Liver (tissue), 3 donors: Measurements from ENCODE around the gene AGPAT1.

Source experiments
- EGR1 ChIP-seq, 2 donors: IDR thresholded peaks; 2 replicates each; pipeline ENCODE4 v1.6.1; 2016 to 2018; ENCODE audit warnings: antibody characterized with exemption in 2 of 2, low read depth in 2 of 2
- GABPA ChIP-seq, 2 donors: IDR thresholded peaks in 1 of 2; conservative IDR thresholded peaks in 1 of 2; 2 replicates each; pipeline ENCODE4 v1.6.1; 2016; ENCODE audit warnings: antibody characterized with exemption in 2 of 2, mild to moderate bottlenecking in 1 of 2, moderate library complexity in 1 of 2
- JUND ChIP-seq, 2 donors: IDR thresholded peaks; 2 replicates each; pipeline ENCODE4 v1.6.1; 2016; ENCODE audit warnings: antibody characterized with exemption in 2 of 2
- NR2F2 ChIP-seq: IDR thresholded peaks from 2 replicates; pipeline ENCODE4 v1.6.1; 2016; ENCODE audit warnings: antibody characterized with exemption
- RAD21 ChIP-seq, 2 donors: IDR thresholded peaks; 2 replicates each; pipeline ENCODE4 v1.6.1; 2016; ENCODE audit warnings: antibody characterized with exemption in 2 of 2, mild to moderate bottlenecking in 2 of 2
- SP1 ChIP-seq: IDR thresholded peaks from 2 replicates; pipeline ENCODE4 v1.6.1; 2018; ENCODE audit warnings: antibody characterized with exemption, mild to moderate bottlenecking
- TAF1 ChIP-seq: conservative IDR thresholded peaks from 2 replicates; pipeline ENCODE4 v1.6.1; 2016; ENCODE audit warnings: antibody characterized with exemption, mild to moderate bottlenecking
- YY1 ChIP-seq: IDR thresholded peaks from 2 replicates; pipeline ENCODE4 v1.6.1; 2016; ENCODE audit warnings: antibody characterized with exemption, mild to moderate bottlenecking
- TF ChIP-seq, protein P1 (sequence below): fragments of 150-350 bp; IDR thresholded peaks from 2 replicates; pipeline ENCODE4 v1.5.1; 2017; ENCODE audit warnings: improper control_type of control experiment, low read depth, low read length; ENCODE audit not compliant: missing input control
- TF ChIP-seq, protein P2 (sequence below): IDR thresholded peaks from 2 replicates; pipeline ENCODE4 v1.6.1; 2016; ENCODE audit warnings: antibody characterized with exemption, mild to moderate bottlenecking
- TF ChIP-seq, protein P3 (sequence below): IDR thresholded peaks from 2 replicates; pipeline ENCODE4 v1.6.1; 2016; ENCODE audit warnings: antibody characterized with exemption
- TF ChIP-seq, protein P4 (sequence below): IDR thresholded peaks from 2 replicates; pipeline ENCODE4 v1.6.1; 2016; ENCODE audit warnings: antibody characterized with exemption
- TF ChIP-seq, protein P5 (sequence below): IDR thresholded peaks from 2 replicates; pipeline ENCODE4 v1.6.1; 2016; ENCODE audit warnings: antibody characterized with exemption
- donor health status: healthy.
- donor health status: healthy.

DNA sequence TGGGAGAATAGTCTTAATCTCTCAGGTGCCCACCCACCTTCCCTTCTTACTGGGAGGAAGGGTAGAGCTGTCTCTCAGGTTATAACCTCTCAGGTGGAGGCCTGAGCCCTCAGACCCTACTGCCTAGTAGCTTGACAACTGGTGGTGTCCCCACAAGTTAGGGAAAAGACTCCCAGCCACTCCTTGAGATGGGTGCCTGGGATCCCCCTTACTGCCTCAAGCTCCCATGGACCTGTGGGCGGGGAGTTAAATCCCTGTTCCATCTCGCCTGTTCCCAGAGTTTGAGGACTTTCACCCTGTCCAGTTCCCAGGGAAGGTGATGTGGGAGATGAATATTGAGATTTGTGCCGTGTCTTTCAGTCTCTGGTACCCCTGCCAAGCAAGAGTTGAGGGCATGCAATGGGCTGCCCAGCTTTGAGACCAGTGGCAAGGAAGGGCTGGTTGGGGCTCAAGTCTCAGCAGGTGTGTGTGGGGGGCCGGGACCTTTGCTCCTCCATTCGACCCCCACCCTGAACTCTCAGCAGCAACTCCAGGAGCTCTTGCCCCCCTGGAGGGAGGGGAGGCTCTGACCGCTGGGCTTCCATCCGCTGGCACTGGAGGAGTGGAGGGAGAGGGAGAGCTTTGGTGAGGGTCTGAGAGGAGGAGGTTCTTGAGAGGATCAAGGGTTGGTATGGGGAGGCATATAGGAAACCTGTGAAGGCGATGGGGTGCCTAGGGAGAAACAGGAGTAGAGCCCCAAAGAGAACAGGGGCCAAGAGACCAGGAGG is 15.2 kb upstream of the AGPAT1 start:
- TF ChIP-seq, protein P1, sequence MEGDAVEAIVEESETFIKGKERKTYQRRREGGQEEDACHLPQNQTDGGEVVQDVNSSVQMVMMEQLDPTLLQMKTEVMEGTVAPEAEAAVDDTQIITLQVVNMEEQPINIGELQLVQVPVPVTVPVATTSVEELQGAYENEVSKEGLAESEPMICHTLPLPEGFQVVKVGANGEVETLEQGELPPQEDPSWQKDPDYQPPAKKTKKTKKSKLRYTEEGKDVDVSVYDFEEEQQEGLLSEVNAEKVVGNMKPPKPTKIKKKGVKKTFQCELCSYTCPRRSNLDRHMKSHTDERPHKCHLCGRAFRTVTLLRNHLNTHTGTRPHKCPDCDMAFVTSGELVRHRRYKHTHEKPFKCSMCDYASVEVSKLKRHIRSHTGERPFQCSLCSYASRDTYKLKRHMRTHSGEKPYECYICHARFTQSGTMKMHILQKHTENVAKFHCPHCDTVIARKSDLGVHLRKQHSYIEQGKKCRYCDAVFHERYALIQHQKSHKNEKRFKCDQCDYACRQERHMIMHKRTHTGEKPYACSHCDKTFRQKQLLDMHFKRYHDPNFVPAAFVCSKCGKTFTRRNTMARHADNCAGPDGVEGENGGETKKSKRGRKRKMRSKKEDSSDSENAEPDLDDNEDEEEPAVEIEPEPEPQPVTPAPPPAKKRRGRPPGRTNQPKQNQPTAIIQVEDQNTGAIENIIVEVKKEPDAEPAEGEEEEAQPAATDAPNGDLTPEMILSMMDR, result no peak
- TF ChIP-seq, protein P2, sequence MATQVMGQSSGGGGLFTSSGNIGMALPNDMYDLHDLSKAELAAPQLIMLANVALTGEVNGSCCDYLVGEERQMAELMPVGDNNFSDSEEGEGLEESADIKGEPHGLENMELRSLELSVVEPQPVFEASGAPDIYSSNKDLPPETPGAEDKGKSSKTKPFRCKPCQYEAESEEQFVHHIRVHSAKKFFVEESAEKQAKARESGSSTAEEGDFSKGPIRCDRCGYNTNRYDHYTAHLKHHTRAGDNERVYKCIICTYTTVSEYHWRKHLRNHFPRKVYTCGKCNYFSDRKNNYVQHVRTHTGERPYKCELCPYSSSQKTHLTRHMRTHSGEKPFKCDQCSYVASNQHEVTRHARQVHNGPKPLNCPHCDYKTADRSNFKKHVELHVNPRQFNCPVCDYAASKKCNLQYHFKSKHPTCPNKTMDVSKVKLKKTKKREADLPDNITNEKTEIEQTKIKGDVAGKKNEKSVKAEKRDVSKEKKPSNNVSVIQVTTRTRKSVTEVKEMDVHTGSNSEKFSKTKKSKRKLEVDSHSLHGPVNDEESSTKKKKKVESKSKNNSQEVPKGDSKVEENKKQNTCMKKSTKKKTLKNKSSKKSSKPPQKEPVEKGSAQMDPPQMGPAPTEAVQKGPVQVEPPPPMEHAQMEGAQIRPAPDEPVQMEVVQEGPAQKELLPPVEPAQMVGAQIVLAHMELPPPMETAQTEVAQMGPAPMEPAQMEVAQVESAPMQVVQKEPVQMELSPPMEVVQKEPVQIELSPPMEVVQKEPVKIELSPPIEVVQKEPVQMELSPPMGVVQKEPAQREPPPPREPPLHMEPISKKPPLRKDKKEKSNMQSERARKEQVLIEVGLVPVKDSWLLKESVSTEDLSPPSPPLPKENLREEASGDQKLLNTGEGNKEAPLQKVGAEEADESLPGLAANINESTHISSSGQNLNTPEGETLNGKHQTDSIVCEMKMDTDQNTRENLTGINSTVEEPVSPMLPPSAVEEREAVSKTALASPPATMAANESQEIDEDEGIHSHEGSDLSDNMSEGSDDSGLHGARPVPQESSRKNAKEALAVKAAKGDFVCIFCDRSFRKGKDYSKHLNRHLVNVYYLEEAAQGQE, result no peak
- TF ChIP-seq RAD21 (IDR thresholded peaks at IDR 0.05), result no peak
- TF ChIP-seq, protein P3, sequence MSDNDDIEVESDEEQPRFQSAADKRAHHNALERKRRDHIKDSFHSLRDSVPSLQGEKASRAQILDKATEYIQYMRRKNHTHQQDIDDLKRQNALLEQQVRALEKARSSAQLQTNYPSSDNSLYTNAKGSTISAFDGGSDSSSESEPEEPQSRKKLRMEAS, result no peak
- TF ChIP-seq YY1, result no peak
- TF ChIP-seq SP1, result no peak
- TF ChIP-seq NR2F2, result no peak
- TF ChIP-seq, protein P4, sequence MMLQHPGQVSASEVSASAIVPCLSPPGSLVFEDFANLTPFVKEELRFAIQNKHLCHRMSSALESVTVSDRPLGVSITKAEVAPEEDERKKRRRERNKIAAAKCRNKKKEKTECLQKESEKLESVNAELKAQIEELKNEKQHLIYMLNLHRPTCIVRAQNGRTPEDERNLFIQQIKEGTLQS, result no peak
- no peak for TF ChIP-seq GABPA (IDR thresholded peaks at IDR 0.05 in 1 of 2, conservative IDR thresholded peaks at IDR 0.05 in 1 of 2)
- TF ChIP-seq, protein P5, sequence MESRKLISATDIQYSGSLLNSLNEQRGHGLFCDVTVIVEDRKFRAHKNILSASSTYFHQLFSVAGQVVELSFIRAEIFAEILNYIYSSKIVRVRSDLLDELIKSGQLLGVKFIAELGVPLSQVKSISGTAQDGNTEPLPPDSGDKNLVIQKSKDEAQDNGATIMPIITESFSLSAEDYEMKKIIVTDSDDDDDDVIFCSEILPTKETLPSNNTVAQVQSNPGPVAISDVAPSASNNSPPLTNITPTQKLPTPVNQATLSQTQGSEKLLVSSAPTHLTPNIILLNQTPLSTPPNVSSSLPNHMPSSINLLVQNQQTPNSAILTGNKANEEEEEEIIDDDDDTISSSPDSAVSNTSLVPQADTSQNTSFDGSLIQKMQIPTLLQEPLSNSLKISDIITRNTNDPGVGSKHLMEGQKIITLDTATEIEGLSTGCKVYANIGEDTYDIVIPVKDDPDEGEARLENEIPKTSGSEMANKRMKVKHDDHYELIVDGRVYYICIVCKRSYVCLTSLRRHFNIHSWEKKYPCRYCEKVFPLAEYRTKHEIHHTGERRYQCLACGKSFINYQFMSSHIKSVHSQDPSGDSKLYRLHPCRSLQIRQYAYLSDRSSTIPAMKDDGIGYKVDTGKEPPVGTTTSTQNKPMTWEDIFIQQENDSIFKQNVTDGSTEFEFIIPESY, result no peak
- TF ChIP-seq JUND (IDR thresholded peaks at IDR 0.05), result no peak
- no peak for TF ChIP-seq TAF1
- no peak for TF ChIP-seq EGR1 (IDR thresholded peaks at IDR 0.05; ENCODE audit: low read depth in 2 of 2)
